Measurements from ENCODE around the gene ACOT4. TPM values are rescaled to one million over a fixed set of nuclear protein-coding genes. Genes with fewer than 3 reads are reported as not detected.
"Not testable (repeated sequence)": the region's sequence is repeated elsewhere in the genome, so short reads cannot be mapped to it uniquely, and the experiment has no call there.

Gene ACOT4
- total RNA-seq, 2 experiments from 2014 or later: 4.0 to 4.5 TPM

DNA sequence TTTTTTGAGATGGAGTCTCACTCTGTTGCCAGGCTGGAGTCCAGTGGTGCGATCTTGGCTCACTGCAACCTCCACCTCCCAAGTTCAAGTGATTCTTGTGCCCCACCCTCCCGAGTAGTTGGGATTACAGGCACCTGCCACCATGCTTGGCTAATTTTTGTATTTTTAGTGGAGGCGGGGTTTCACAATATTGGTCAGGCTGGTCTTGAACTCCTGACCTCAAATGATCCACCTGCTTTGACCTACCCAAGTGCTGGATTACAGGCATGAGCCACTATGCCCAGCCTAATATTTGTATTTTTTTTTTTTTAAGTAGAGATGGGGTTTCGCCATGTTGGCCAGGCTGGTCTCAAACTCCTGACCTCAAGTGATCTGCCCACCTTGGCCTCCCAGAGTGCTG, 17.9 kb upstream of the ACOT4 start:
- POLR2A ChIA-PET, CTCF ChIA-PET: not testable (repeated sequence)

DNA sequence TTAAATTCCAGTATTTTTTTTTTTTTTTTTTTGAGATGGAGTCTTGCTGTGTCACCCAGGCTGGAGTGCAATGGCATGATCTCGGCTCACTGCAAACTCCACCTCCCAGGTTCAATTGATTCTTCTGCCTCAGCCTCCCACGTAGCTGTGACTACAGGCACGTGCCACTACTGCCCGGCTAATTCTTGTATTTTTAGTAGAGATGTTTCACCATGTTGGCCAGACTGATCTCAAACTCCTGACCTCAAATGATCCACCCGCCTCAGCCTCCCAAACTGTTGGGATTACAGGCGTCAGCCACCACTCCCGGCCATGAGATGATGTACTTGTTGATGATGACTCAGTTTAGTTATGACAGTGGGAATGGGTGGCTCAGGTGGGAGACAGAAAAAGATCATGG, 17.4 kb upstream of the ACOT4 start:
- POLR2A ChIA-PET, CTCF ChIA-PET: not testable (repeated sequence)

DNA sequence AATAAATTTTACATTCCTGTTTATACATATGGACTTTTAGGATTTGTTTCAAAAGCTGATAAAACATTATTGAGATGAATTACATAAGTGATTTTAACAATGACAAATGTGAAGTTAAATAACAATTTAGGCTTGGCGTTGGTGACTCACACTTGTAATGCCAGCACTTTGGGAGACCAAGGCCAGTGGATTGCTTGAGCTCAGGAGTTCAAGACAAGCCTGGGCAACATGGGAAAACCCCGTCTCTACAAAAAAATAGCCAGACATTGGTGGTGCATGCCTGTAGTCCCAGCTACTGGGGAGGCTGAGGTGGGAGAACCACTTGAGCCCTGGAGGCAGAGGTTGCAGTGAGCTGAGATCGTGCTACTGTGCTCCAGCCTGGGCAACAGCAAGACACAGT, 15.3 kb upstream of the ACOT4 start:
- ChIA-PET POLR2A (no interaction called here), CTCF (no interaction called here)

- CTCF ChIA-PET: interaction anchor here (0.7 kb wide), 1 partner anchor 72 kb away, joined by 3 read pairs; no protein-coding TSS in a partner anchor
These were observed 14.5 kb upstream of the ACOT4 start for GRCh38 chr14:73577214-73577613.

DNA sequence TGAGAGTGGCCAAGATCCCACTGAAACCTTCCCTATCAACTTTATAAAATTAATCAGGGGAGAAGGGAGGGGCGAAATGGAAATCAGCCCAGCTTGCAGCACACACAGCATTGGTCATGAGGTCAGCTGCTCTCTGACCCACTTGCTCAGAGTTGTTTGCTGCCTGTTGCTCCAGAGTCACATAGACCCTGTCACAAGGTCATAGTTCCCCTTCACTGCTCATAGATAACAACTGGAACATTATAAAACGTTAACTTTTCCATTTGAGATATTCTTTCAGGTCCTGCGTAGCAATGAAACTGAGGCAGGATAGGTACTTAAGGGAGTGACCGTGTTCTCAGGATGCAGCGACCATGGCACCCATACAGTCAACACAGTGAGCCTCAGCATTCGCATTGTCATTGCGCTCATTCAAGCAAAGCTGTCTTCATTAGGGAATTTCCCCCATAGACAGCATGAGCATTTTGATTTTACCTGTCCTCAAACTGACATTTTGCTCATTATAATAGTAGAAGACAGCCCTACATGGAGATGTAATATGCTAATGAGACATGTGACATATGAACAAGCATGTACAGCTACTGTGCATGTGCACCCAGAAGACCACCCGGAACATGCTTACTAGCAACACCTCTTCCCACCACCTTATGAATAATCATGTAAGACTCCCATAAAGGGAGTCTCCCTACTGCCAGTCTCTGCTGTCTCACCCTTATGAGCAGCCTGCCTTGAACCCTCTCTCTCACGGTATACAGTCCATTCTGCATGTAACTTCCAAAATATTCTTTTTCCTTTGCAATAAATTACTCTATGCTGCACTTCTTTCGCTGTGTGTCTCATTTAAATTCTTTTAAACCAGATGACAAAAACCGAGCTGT, 9.3 kb upstream of the ACOT4 start:
- POLR2A ChIA-PET, CTCF ChIA-PET: not testable (repeated sequence)

More at GRCh38 chr14:73577214-73577613, 14.5 kb upstream of the ACOT4 start:
- POLR2A ChIA-PET: not testable (repeated sequence)

DNA sequence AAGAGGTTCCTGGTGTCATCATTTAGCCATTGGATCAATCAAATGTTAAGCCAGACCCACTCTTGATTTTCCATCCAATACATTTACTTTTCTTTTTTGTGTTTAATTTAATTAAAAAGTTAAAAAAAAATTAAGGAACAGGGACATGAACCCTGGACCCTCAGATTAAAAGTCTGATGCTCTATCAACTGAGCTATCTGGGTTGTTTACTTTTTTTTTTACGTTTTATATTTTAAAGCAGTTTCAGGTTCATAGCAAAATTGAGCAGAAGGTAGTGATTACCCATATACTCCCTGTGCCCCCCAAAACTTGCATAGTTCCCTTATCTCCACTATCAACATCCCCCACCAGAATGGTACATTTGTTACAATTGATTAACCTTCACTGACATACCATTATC, 3.0 kb upstream of the ACOT4 start:
- POLR2A ChIA-PET: no interaction called here
- CTCF ChIA-PET: no interaction called here

- CTCF ChIA-PET: interaction anchor here (1.0 kb wide), 1 partner anchor 18 kb away, joined by 4 read pairs; no protein-coding TSS in a partner anchor
- POLR2A ChIA-PET: interaction anchor here (1.0 kb wide), 1 partner anchor 23 kb away, joined by 3 read pairs; the partner anchor contains the start of gene ACOT6
These were observed 2.6 kb upstream of the ACOT4 start for GRCh38 chr14:73589116-73589515.

- CTCF ChIA-PET, POLR2A ChIA-PET: not testable (repeated sequence)
These were observed 1.0 kb upstream of the ACOT4 start for GRCh38 chr14:73590673-73591004.

DNA sequence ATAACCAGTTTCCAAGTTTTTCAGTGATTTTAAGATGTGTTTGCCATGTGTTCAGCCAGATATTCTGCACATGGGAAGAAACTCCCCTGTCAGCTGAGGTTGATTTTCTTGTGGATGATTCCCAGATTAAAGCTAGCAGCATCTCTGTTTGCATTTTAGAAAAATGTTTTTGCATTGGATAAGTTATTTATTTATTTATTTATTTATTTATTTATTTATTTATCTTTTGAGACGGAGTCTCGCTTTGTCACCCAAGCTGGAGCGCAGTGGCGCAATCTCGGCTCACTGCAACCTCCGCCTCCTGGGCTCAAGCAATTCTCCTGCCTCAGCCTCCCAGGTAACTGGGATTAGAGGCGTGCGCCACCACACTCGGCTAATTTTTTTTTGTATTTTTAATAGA, 2.8 kb downstream of the ACOT4 start:
- ChIA-PET CTCF (no interaction called here), POLR2A (interaction anchor here (0.5 kb wide), 1 partner anchor 16 kb away, joined by 4 read pairs; no protein-coding TSS in a partner anchor)

- ChIA-PET POLR2A (no interaction called here), CTCF (interaction anchor here (0.6 kb wide), 1 partner anchor 154 kb away, joined by 3 read pairs; no protein-coding TSS in a partner anchor)
These were observed 7.8 kb downstream of the ACOT4 start for GRCh38 chr14:73599499-73599898.

GRCh38 chr14:73602994-73603393, 11.3 kb downstream of the ACOT4 start:
- ChIA-PET POLR2A (no interaction called here), CTCF (no interaction called here)

DNA sequence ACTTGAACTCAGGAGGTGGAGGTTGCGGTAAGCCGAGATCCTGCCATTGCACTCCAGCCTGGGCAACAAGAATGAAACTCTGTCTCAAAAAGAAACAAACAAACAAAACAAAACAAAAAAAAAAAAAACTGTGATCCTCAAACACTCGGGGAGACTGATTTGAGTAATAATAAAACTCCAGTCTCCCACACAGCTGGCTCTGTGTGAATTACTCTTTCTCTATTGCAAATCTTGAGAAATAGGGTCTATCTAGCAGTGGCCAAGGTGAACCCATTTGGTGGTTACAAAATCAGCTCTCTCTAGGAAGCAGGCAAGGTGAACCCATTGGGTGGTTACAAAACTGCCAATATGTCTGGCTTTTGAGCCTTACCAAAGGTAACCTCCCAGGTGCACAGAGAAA, 14.6 kb downstream of the ACOT4 start:
- ChIA-PET POLR2A (interaction anchor here (0.7 kb wide), 1 partner anchor 276 kb away, joined by 3 read pairs; no protein-coding TSS in a partner anchor), CTCF (interaction anchor here (1.4 kb wide), 1 partner anchor 26 kb away, joined by 4 read pairs; no protein-coding TSS in a partner anchor)

GRCh38 chr14:73607241-73607640, 15.6 kb downstream of the ACOT4 start:
- CTCF ChIA-PET: interaction anchor here (1.4 kb wide), 1 partner anchor 25 kb away, joined by 4 read pairs; no protein-coding TSS in a partner anchor

GRCh38 chr14:73610687-73611086, 19.0 kb downstream of the ACOT4 start:
- CTCF ChIA-PET: interaction anchor here (0.7 kb wide), 1 partner anchor 102 kb away, joined by 3 read pairs; no protein-coding TSS in a partner anchor

More at GRCh38 chr14:73607241-73607640, 15.6 kb downstream of the ACOT4 start:
- POLR2A ChIA-PET: no interaction called here

DNA sequence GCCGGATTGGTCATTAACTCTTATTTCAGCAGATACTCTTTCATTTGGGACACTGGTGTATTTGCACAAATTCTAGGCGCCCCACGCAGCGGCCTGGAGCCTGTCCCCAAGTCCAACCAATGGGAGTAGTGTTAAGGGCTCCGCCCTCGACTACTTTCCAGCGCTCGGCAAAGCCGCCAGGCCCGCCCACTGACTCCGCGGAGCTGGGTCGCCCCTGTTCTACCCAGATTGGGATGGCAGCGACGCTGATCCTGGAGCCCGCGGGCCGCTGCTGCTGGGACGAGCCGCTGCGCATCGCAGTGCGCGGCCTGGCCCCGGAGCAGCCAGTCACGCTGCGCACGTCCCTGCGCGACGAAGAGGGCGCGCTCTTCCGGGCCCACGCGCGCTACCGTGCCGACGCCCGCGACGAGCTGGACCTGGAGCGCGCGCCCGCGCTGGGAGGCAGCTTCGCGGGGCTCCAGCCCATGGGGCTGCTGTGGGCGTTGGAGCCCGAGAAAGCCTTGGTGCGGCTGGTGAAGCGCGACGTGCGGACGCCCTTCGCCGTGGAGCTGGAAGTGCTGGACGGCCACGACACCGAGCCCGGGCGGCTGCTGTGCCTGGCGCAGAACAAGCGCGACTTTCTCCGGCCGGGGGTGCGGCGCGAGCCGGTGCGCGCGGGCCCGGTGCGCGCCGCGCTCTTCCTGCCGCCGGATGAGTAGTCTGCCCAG, 20.8 kb downstream of the ACOT4 start, which contains the start of gene ACOT6:
Gene ACOT6 (plus strand): TSS at position 179 of the 707 bp plus-strand sequence. CDS start 55 bp downstream, at position 234.
- ChIA-PET CTCF (interaction anchor here (0.7 to 1.4 kb wide), 3 partner anchors 14 to 42 kb away, joined by 3 to 5 read pairs (median 4); no protein-coding TSS in a partner anchor), POLR2A (interaction anchor here (0.5 to 1.7 kb wide), 6 partner anchors 20 to 1681 kb away, joined by 3 to 8 read pairs (median 4); partner anchors contain the start of genes ACOT2, ACOT4 and RIOX1)

More at GRCh38 chr14:73610687-73611086, 19.0 kb downstream of the ACOT4 start:
- POLR2A ChIA-PET: interaction anchor here (0.7 kb wide), 1 partner anchor 16 kb away, joined by 4 read pairs; no protein-coding TSS in a partner anchor

DNA sequence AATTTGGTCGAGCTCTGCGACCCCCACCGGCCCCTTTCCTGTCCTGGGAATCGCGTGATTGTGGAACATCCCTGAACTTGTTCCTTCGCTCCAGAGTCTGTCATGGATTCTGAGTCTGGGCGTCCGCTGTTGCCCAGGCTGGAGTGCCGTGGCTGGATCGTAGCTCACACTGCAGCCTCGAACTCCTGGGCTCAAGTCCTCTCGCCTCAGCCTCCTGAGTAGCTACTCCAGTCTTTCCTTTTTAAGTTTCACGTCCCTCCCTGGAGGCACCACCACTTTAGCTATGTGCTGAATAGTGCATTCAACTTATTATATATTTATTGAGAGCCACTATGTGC, 21.3 kb downstream of the ACOT4 start:
- CTCF ChIA-PET: interaction anchor here (0.7 to 1.4 kb wide), 3 partner anchors 13 to 42 kb away, joined by 3 to 5 read pairs (median 4); no protein-coding TSS in a partner anchor
- POLR2A ChIA-PET: interaction anchor here (0.5 to 1.7 kb wide), 4 partner anchors 21 to 1682 kb away, joined by 4 to 8 read pairs (median 6); partner anchors contain the start of genes ACOT2 and ACOT4

DNA sequence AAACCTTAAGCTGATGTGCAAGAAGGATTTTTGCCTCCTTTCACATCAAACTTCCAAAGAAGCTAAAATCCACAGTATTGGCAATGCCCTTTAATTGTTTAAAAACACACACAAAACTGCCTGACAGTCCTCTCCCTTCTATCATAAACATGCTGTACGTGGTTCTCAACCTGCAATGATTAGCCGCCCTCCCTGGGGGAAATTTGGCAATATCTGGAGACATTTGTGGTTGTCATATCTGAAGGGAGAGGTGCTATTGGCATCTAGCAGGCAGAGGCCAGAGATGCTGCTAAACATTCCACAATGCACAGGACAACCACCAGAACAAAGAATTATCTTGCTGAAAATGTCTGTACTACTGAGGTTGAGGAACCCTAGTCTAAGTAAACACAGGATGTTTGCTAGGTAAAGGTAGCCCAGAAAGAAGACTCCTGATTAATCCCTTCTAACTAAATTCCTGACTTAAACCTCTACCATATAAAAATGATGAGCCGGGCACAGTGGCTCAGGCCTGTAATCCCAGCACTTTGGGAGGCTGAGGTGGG, 21.8 kb downstream of the ACOT4 start:
- POLR2A ChIA-PET: interaction anchor here (0.5 to 1.7 kb wide), 4 partner anchors 21 to 1682 kb away, joined by 4 to 8 read pairs (median 6); partner anchors contain the start of genes ACOT2 and ACOT4
- CTCF ChIA-PET: interaction anchor here (1.4 kb wide), 1 partner anchor 43 kb away, joined by 5 read pairs; no protein-coding TSS in a partner anchor

GRCh38 chr14:73616831-73617230, 25.2 kb downstream of the ACOT4 start:
- ChIA-PET CTCF (no interaction called here), POLR2A (no interaction called here)

- CTCF ChIA-PET: no interaction called here
- POLR2A ChIA-PET: no interaction called here
These were observed 27.9 kb downstream of the ACOT4 start for GRCh38 chr14:73619524-73619923.
